Measurements from ENCODE around the gene EPS8L3. TPM values are rescaled to one million over a fixed set of nuclear protein-coding genes. Genes with fewer than 3 reads are reported as not detected.

The EPS8L3 gene
- polyA plus RNA-seq, 4 donors: 167 to 736 (median 401) TPM

GRCh38 chr1:109790735-109791494 lies 27.2 kb upstream of the EPS8L3 start:
- Histone ChIP-seq H3K9me3 (ENCODE audit: control insufficient read depth in 2 of 2, insufficient read depth in 1 of 2, low read depth in 1 of 2, low read length in 1 of 2) (no peaks in the 10 kb centered on the region), H3K27me3 (ENCODE audit: control insufficient read depth in 3 of 3, insufficient read depth in 3 of 3, low read length in 3 of 3) (no peaks in the 10 kb centered on the region), H3K4me1 (ENCODE audit: control insufficient read depth in 3 of 3, insufficient read depth in 2 of 3, low read depth in 1 of 3, low read length in 2 of 3) (peaks cover 22 to 58% (median 31%) of the 10 kb centered on the region in 3 donors), H3K36me3 (ENCODE audit: control insufficient read depth in 3 of 3, insufficient read depth in 2 of 3, low read depth in 1 of 3, low read length in 3 of 3) (no peaks in the 10 kb centered on the region), H3K4me3 (ENCODE audit: low read depth in 1 of 3, low read length in 3 of 3) (no peak overlapping the region), H3K27ac (ENCODE audit: low read depth in 1 of 3, low read length in 2 of 3) (peak overlapping the region in 1 of 3 donors; percentile 80)
- peak; percentile 45 to 60 for DNase-seq
- 63 to 70% (median 64%) methylated on average over 12 of the region's 12 CpGs for WGBS, 3 donors
- FAIRE-seq: no peak

GRCh38 chr1:109790329-109790728 lies 26.6 kb upstream of the EPS8L3 start:
- FAIRE-seq: no peak

GRCh38 chr1:109789551-109790180 lies 25.9 kb upstream of the EPS8L3 start:
- WGBS, 3 donors: 74 to 86% (median 84%) methylated on average over 9 of the region's 9 CpGs
- DNase-seq (no peak), FAIRE-seq (no peak)
- Histone ChIP-seq H3K9me3 (ENCODE audit: control insufficient read depth in 2 of 2, insufficient read depth in 1 of 2, low read depth in 1 of 2, low read length in 1 of 2) (no peaks in the 10 kb centered on the region), H3K4me3 (ENCODE audit: low read depth in 1 of 3, low read length in 3 of 3) (no peak overlapping the region), H3K27me3 (ENCODE audit: control insufficient read depth in 3 of 3, insufficient read depth in 3 of 3, low read length in 3 of 3) (no peaks in the 10 kb centered on the region), H3K27ac (ENCODE audit: low read depth in 1 of 3, low read length in 2 of 3) (no peak overlapping the region), H3K4me1 (ENCODE audit: control insufficient read depth in 3 of 3, insufficient read depth in 2 of 3, low read depth in 1 of 3, low read length in 2 of 3) (peaks cover 19 to 54% (median 29%) of the 10 kb centered on the region in 3 donors), H3K36me3 (ENCODE audit: control insufficient read depth in 3 of 3, insufficient read depth in 2 of 3, low read depth in 1 of 3, low read length in 3 of 3) (no peaks in the 10 kb centered on the region)

More at GRCh38 chr1:109790329-109790728, 26.6 kb upstream of the EPS8L3 start:
- H3K9me3 ChIP-seq (ENCODE audit: control insufficient read depth in 2 of 2, insufficient read depth in 1 of 2, low read depth in 1 of 2, low read length in 1 of 2): no peaks in the 10 kb centered on the region
- peak overlapping the region in 1 of 3 donors; percentile 80 for H3K27ac ChIP-seq (ENCODE audit: low read depth in 1 of 3, low read length in 2 of 3)
- peaks cover 22 to 58% (median 31%) of the 10 kb centered on the region in 3 donors for H3K4me1 ChIP-seq (ENCODE audit: control insufficient read depth in 3 of 3, insufficient read depth in 2 of 3, low read depth in 1 of 3, low read length in 2 of 3)
- no peak overlapping the region for H3K4me3 ChIP-seq (ENCODE audit: low read depth in 1 of 3, low read length in 3 of 3)
- no peaks in the 10 kb centered on the region for H3K27me3 ChIP-seq (ENCODE audit: control insufficient read depth in 3 of 3, insufficient read depth in 3 of 3, low read length in 3 of 3)
- DNase-seq: no peak
- no peaks in the 10 kb centered on the region for H3K36me3 ChIP-seq (ENCODE audit: control insufficient read depth in 3 of 3, insufficient read depth in 2 of 3, low read depth in 1 of 3, low read length in 3 of 3)
- WGBS, 3 donors: 66 to 94% (median 88%) methylated on average over 2 of the region's 2 CpGs

GRCh38 chr1:109788695-109789521 lies 25.2 kb upstream of the EPS8L3 start:
- Histone ChIP-seq H3K27ac (ENCODE audit: low read depth in 1 of 3, low read length in 2 of 3) (no peak overlapping the region), H3K4me1 (ENCODE audit: control insufficient read depth in 3 of 3, insufficient read depth in 2 of 3, low read depth in 1 of 3, low read length in 2 of 3) (peaks cover 13 to 47% (median 23%) of the 10 kb centered on the region in 3 donors), H3K27me3 (ENCODE audit: control insufficient read depth in 3 of 3, insufficient read depth in 3 of 3, low read length in 3 of 3) (no peaks in the 10 kb centered on the region), H3K4me3 (ENCODE audit: low read depth in 1 of 3, low read length in 3 of 3) (no peak overlapping the region), H3K9me3 (ENCODE audit: control insufficient read depth in 2 of 2, insufficient read depth in 1 of 2, low read depth in 1 of 2, low read length in 1 of 2) (no peaks in the 10 kb centered on the region), H3K36me3 (ENCODE audit: control insufficient read depth in 3 of 3, insufficient read depth in 2 of 3, low read depth in 1 of 3, low read length in 3 of 3) (no peaks in the 10 kb centered on the region)
- DNase-seq (no peak), FAIRE-seq (no peak)
- 77 to 82% (median 80%) methylated on average over 9 of the region's 9 CpGs for WGBS, 3 donors

GRCh38 chr1:109787845-109788601 lies 24.3 kb upstream of the EPS8L3 start:
- Histone ChIP-seq H3K4me3 (ENCODE audit: low read depth in 1 of 3, low read length in 3 of 3) (no peak overlapping the region), H3K9me3 (ENCODE audit: control insufficient read depth in 2 of 2, insufficient read depth in 1 of 2, low read depth in 1 of 2, low read length in 1 of 2) (no peaks in the 10 kb centered on the region), H3K27me3 (ENCODE audit: control insufficient read depth in 3 of 3, insufficient read depth in 3 of 3, low read length in 3 of 3) (no peaks in the 10 kb centered on the region), H3K36me3 (ENCODE audit: control insufficient read depth in 3 of 3, insufficient read depth in 2 of 3, low read depth in 1 of 3, low read length in 3 of 3) (no peaks in the 10 kb centered on the region), H3K4me1 (ENCODE audit: control insufficient read depth in 3 of 3, insufficient read depth in 2 of 3, low read depth in 1 of 3, low read length in 2 of 3) (peaks cover 7 to 39% (median 14%) of the 10 kb centered on the region in 3 donors), H3K27ac (ENCODE audit: low read depth in 1 of 3, low read length in 2 of 3) (peak overlapping the region in 1 of 3 donors; percentile 36)
- 82 to 89% (median 88%) methylated on average over 19 of the region's 19 CpGs for WGBS, 3 donors
- DNase-seq (no peak), FAIRE-seq (no peak)

- no peaks in the 10 kb centered on the region for H3K9me3 ChIP-seq (ENCODE audit: control insufficient read depth in 2 of 2, insufficient read depth in 1 of 2, low read depth in 1 of 2, low read length in 1 of 2)
- peaks cover 2 to 36% (median 13%) of the 10 kb centered on the region in 3 donors for H3K4me1 ChIP-seq (ENCODE audit: control insufficient read depth in 3 of 3, insufficient read depth in 2 of 3, low read depth in 1 of 3, low read length in 2 of 3)
- H3K4me3 ChIP-seq (ENCODE audit: low read depth in 1 of 3, low read length in 3 of 3): no peak overlapping the region
- H3K36me3 ChIP-seq (ENCODE audit: control insufficient read depth in 3 of 3, insufficient read depth in 2 of 3, low read depth in 1 of 3, low read length in 3 of 3): no peaks in the 10 kb centered on the region
- H3K27ac ChIP-seq (ENCODE audit: low read depth in 1 of 3, low read length in 2 of 3): peak overlapping the region in 2 of 3 donors; percentile 53 to 83
- H3K27me3 ChIP-seq (ENCODE audit: control insufficient read depth in 3 of 3, insufficient read depth in 3 of 3, low read length in 3 of 3): no peaks in the 10 kb centered on the region
- FAIRE-seq: no peak
- WGBS, 3 donors: 39 to 72% (median 66%) methylated on average over 8 to 9 of the region's 9 CpGs
- peak in 1 of 2 donors; percentile 96 for DNase-seq
Observed at GRCh38 chr1:109787211-109787844, 23.6 kb upstream of the EPS8L3 start.

- Histone ChIP-seq H3K4me1 (ENCODE audit: control insufficient read depth in 3 of 3, insufficient read depth in 2 of 3, low read depth in 1 of 3, low read length in 2 of 3) (peaks cover 2 to 28% (median 13%) of the 10 kb centered on the region in 3 donors), H3K27ac (ENCODE audit: low read depth in 1 of 3, low read length in 2 of 3) (peak overlapping the region; percentile 6 to 83 (median 28)), H3K36me3 (ENCODE audit: control insufficient read depth in 3 of 3, insufficient read depth in 2 of 3, low read depth in 1 of 3, low read length in 3 of 3) (no peaks in the 10 kb centered on the region), H3K9me3 (ENCODE audit: control insufficient read depth in 2 of 2, insufficient read depth in 1 of 2, low read depth in 1 of 2, low read length in 1 of 2) (no peaks in the 10 kb centered on the region), H3K27me3 (ENCODE audit: control insufficient read depth in 3 of 3, insufficient read depth in 3 of 3, low read length in 3 of 3) (no peaks in the 10 kb centered on the region), H3K4me3 (ENCODE audit: low read depth in 1 of 3, low read length in 3 of 3) (no peak overlapping the region)
- DNase-seq (peak; percentile 83 to 94), FAIRE-seq (no peak)
- WGBS, 3 donors: 39 to 51% (median 40%) methylated on average over 6 of the region's 6 CpGs
Observed at GRCh38 chr1:109786531-109787021, 22.9 kb upstream of the EPS8L3 start.
